ENCODE data around the gene BIRC7. TPM values are rescaled to one million over a fixed set of nuclear protein-coding genes. Genes with fewer than 3 reads are reported as not detected.
"Not testable (repeated sequence)": the region's sequence is repeated elsewhere in the genome, so short reads cannot be mapped to it uniquely, and the experiment has no call there.

BIRC7 gene
- total RNA-seq, 1 donor from 2014 or later: 1.2 TPM

GRCh38 chr20:63219447-63219821 is 16.3 kb upstream of the BIRC7 start:
- TF ChIP-seq, protein P1, sequence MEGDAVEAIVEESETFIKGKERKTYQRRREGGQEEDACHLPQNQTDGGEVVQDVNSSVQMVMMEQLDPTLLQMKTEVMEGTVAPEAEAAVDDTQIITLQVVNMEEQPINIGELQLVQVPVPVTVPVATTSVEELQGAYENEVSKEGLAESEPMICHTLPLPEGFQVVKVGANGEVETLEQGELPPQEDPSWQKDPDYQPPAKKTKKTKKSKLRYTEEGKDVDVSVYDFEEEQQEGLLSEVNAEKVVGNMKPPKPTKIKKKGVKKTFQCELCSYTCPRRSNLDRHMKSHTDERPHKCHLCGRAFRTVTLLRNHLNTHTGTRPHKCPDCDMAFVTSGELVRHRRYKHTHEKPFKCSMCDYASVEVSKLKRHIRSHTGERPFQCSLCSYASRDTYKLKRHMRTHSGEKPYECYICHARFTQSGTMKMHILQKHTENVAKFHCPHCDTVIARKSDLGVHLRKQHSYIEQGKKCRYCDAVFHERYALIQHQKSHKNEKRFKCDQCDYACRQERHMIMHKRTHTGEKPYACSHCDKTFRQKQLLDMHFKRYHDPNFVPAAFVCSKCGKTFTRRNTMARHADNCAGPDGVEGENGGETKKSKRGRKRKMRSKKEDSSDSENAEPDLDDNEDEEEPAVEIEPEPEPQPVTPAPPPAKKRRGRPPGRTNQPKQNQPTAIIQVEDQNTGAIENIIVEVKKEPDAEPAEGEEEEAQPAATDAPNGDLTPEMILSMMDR (conservative IDR thresholded peaks at IDR 0.05): no peak
- Mint-ChIP-seq H3K4me1 (ENCODE audit: unreplicated experiment) (peaks cover 22% of the 10 kb centered on the region), H3K9me3 (no peaks in the 10 kb centered on the region), H3K36me3 (no peaks in the 10 kb centered on the region), H3K4me3 (no peak overlapping the region), H3K27ac (no peak overlapping the region), H3K27me3 (peaks cover 14% of the 10 kb centered on the region)
- no peak for DNase-seq (ENCODE audit: extremely low spot score, unreplicated experiment)

DNA sequence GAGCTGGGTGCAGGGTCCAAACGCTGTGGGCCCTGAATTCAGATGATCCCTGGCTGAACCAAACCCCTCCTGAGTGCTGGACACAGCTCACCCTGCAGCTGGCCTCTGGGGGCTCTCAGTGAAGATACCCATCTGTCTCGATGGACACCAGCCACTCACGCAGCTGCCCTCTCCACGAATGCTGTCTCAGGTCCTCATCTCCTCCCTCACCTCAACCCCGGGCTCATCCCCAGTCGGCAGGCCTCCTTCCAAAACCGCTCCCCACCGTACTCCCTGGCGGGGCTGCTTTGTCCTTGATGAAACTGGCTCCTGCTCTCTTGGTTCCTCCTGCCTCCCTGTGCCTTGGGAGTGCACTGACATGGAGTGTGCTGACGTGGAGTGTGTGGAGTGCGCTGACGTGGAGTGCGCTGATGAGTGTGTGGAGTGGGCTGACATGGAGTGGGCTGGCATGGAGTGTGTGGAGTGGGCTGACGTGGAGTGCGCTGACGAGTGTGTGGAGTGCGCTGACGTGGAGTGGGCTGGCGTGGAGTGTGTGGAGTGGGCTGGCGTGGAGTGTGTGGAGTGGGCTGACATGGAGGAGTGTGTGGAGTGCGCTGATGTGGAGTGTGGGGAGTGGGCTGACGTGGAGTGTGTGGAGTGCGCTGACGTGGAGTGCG is 15.7 kb upstream of the BIRC7 start:
- no peaks in the 10 kb centered on the region for H3K36me3 Mint-ChIP-seq
- no peak overlapping the region for H3K27ac Mint-ChIP-seq
- peaks cover 14% of the 10 kb centered on the region for H3K27me3 Mint-ChIP-seq
- TF ChIP-seq, protein P1 (conservative IDR thresholded peaks at IDR 0.05): no peak
- DNase-seq (ENCODE audit: extremely low spot score, unreplicated experiment): no peak
- H3K9me3 Mint-ChIP-seq: no peaks in the 10 kb centered on the region
- peaks cover 20% of the 10 kb centered on the region for H3K4me1 Mint-ChIP-seq (ENCODE audit: unreplicated experiment)
- no peak overlapping the region for H3K4me3 Mint-ChIP-seq

DNA sequence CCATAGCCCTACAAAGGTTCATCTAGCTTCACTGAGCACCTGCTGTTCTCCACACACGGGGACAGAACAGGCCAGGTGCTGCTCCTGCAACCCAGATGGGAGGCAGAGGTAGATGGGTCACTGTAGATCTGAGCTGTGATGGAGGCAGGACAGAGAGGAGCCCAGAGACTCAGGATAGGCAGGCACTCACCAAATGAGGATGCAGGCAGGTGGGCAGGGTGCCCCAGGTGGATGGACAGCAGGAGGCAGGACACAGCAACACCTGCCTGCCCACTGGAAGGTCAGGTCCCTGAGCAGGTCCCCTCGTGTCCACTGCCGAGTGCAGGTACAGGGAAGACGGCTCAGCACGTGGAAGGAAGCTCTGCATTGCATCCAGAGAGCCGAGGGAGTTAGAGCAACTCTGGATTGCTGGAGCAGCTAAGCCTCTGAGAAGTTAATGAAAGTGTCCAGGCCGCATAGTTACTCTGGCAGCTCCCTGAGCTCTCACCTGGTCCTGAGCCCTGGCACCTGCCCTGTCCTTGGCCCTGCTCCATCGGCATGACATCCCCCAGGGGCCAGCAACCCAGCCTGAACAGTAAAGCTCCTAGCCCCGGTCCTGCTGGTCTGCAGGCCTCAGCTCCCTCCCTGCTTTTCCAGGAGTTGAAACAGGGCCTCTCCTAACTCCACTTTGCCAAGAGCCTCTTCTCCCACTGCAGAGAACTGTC is 14.9 kb upstream of the BIRC7 start:
- Mint-ChIP-seq H3K36me3 (no peaks in the 10 kb centered on the region), H3K4me3 (no peak overlapping the region), H3K27me3 (peaks cover 14% of the 10 kb centered on the region), H3K4me1 (ENCODE audit: unreplicated experiment) (peaks cover 20% of the 10 kb centered on the region), H3K9me3 (no peaks in the 10 kb centered on the region), H3K27ac (no peak overlapping the region)
- no peak for DNase-seq (ENCODE audit: extremely low spot score, unreplicated experiment)
- TF ChIP-seq, protein P1 (conservative IDR thresholded peaks at IDR 0.05): no peak

GRCh38 chr20:63221400-63222053 is 14.2 kb upstream of the BIRC7 start:
- not testable (repeated sequence) for H3K4me3 Mint-ChIP-seq; H3K36me3 Mint-ChIP-seq; H3K27ac Mint-ChIP-seq; DNase-seq (ENCODE audit: extremely low spot score, unreplicated experiment); H3K9me3 Mint-ChIP-seq
- H3K27me3 Mint-ChIP-seq: peaks cover 14% of the 10 kb centered on the region
- H3K4me1 Mint-ChIP-seq (ENCODE audit: unreplicated experiment): peaks cover 20% of the 10 kb centered on the region

DNA sequence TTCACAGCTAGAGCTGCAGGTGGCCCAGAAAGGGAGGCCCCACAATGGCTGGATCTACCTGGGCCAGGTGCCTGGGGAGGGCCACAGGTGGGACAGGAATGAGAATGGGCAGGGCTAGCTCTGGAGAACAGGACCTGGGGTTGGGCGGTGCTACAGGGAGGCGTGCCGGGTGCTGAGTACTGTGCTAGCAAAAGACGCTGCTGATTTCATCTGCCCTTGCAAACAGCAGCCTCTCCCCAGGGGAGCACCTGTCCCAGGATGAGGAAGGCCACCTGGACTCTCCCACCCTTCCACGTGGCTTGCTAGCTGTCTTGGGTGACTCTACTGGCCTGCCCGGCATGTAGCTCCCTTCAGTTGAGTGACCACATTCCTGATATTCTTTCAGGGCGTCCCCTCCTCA is 13.2 kb upstream of the BIRC7 start:
- Mint-ChIP-seq H3K36me3 (no peaks in the 10 kb centered on the region), H3K27ac (no peak overlapping the region), H3K27me3 (peaks cover 14% of the 10 kb centered on the region), H3K4me1 (ENCODE audit: unreplicated experiment) (peaks cover 15% of the 10 kb centered on the region), H3K9me3 (no peaks in the 10 kb centered on the region), H3K4me3 (no peak overlapping the region)
- TF ChIP-seq, protein P1 (conservative IDR thresholded peaks at IDR 0.05): no peak
- no peak for DNase-seq (ENCODE audit: extremely low spot score, unreplicated experiment)
